SK-N-MC (cell line): ENCODE results near the gene GPC6.

Experiments
- EZH2 ChIP-seq: fragments of 200-600 bp; sonication (generic); IDR thresholded peaks from one replicate; pipeline ENCODE4 v1.6.1; 2017; ENCODE audit warnings: antibody characterized with exemption
- POLR2AphosphoS5 ChIP-seq: IDR thresholded peaks from 2 replicates; pipeline ENCODE4 v1.6.1; 2012; ENCODE audit warnings: mild to moderate bottlenecking, low read depth, low read length, borderline replicate concordance

DNA sequence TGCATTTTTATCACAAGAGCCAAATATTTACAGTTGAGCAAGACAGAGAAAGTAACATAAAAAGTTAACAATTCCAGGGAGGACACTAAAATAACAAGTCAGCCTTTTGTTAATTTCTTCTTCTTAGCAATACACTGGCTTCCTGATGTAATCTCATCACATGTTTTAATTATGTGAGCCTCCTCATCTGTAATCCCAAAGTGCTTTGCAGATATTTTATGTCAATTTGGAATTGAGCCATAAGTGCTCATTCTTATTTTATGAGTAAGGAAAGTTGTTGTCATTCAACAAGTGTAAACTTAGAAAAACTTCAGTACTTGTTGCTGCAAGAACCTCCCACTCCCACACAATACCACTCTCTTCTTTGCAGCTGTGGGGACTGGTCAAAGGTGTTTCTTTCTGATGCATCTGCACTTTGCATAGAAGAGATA is 223.6 kb downstream of the GPC6 start:
- no peak for TF ChIP-seq EZH2
- no peak; the same call in 1 of the 2 replicates for TF ChIP-seq POLR2AphosphoS5
